B cell (primary cell): ENCODE data around the gene UNC13C. TPM values are rescaled to one million over a fixed set of nuclear protein-coding genes. Genes with fewer than 3 reads are reported as not detected.

Source experiments
- ATAC-seq: fragments of 200-7000 bp; cut with Tn5 transposase; one replicate; pipeline ENCODE4 v1.10.0; 2021; ENCODE audit warnings: low read depth, mild to moderate bottlenecking, moderate number of reproducible peaks, moderate library complexity
- CTCF ChIA-PET: fragments of 350-600 bp; sonication (Branson Sonifier 250); formaldehyde crosslinking; loops from one replicate; lab custom pipeline; 2021; ENCODE audit warnings: antibody characterized with exemption, inconsistent platforms; lab: Charles Lee
- POLR2A ChIA-PET: fragments of 350-600 bp; sonication (Branson Sonifier 250); formaldehyde crosslinking; loops from one replicate; lab custom pipeline; 2021; ENCODE audit warnings: antibody characterized with exemption; lab: Charles Lee
- DNase-seq: peaks from one replicate; pipeline ENCODE4 v3.0.0; 2013
- H2AFZ ChIP-seq: 2 replicates; pipeline ENCODE4 v1.6.1; 2012; ENCODE audit warnings: mild to moderate bottlenecking, low read depth, low read length; ENCODE audit not compliant: insufficient read depth, poor library complexity, severe bottlenecking
- H3K27ac ChIP-seq, 2 donors: 1 replicate in 1 of 2; 2 replicates in 1 of 2; pipeline ENCODE4 v1.5.1; 2012 to 2013; ENCODE audit warnings: low read length in 2 of 2, mild to moderate bottlenecking in 2 of 2, moderate library complexity in 1 of 2
- H3K27me3 ChIP-seq, 4 experiments: fragments of 200-600 bp in 1 of 4; sonication (generic) in 1 of 4; replicated peaks in 1 of 4; 1 replicate in 2 of 4; 2 replicates in 2 of 4; pipeline versions ENCODE4 v1.6.1 to v1.7.0; 2013 to 2016; ENCODE audit warnings: low read length in 3 of 4, mild to moderate bottlenecking in 2 of 4, mixed read lengths in 1 of 4, moderate library complexity in 1 of 4; ENCODE audit not compliant: insufficient read depth in 4 of 4, control insufficient read depth in 3 of 4; ENCODE audit errors: control extremely low read depth in 1 of 4
- H3K36me3 ChIP-seq, 2 experiments: replicated peaks in 1 of 2; 1 replicate in 1 of 2; 2 replicates in 1 of 2; pipeline versions ENCODE4 v1.6.1 to v1.7.1; 2013; ENCODE audit warnings: low read length in 1 of 2; ENCODE audit not compliant: insufficient read depth in 2 of 2, control insufficient read depth in 1 of 2; ENCODE audit errors: control extremely low read depth in 1 of 2, extremely low read depth in 1 of 2
- H3K4me1 ChIP-seq, 2 donors: fragments of 200-600 bp in 1 of 2; sonication (generic) in 1 of 2; 1 replicate in 1 of 2; 2 replicates in 1 of 2; pipeline versions ENCODE4 v1.5.1 to v1.6.1; 2013 to 2017; ENCODE audit warnings: low read length in 2 of 2; ENCODE audit not compliant: control insufficient read depth in 2 of 2, insufficient read depth in 2 of 2
- H3K4me2 ChIP-seq: replicated peaks from 2 replicates; pipeline ENCODE3; 2012; ENCODE audit warnings: mild to moderate bottlenecking, low read depth, low read length; ENCODE audit not compliant: poor library complexity, severe bottlenecking
- H3K4me3 ChIP-seq, 5 experiments: fragments of 200-600 bp in 1 of 5; sonication (generic) in 1 of 5; 1 replicate in 3 of 5; 2 replicates in 2 of 5; pipeline versions ENCODE4 v1.5.1 to v1.7.0; 2011 to 2016; ENCODE audit warnings: low read length in 4 of 5, mild to moderate bottlenecking in 4 of 5, low read depth in 2 of 5, control low read depth in 1 of 5, moderate library complexity in 1 of 5; ENCODE audit not compliant: insufficient read depth in 1 of 5; ENCODE audit errors: control extremely low read depth in 1 of 5, extremely low read depth in 1 of 5
- H3K79me2 ChIP-seq: fragments of 200-600 bp; sonication (generic); one replicate; pipeline ENCODE4 v1.6.0; 2016; ENCODE audit warnings: low read length; ENCODE audit not compliant: control insufficient read depth, insufficient read depth
- H3K9ac ChIP-seq: fragments of 200-600 bp; sonication (generic); 2 replicates; pipeline ENCODE4 v1.6.1; 2017; ENCODE audit warnings: mild to moderate bottlenecking, low read length, moderate library complexity
- H3K9me3 ChIP-seq, 3 donors: one replicate each; pipeline versions ENCODE4 v1.6.1 to v1.7.1; 2013; ENCODE audit warnings: low read length in 2 of 3; ENCODE audit not compliant: control insufficient read depth in 2 of 3, insufficient read depth in 1 of 3; ENCODE audit errors: control extremely low read depth in 1 of 3
- H4K20me1 ChIP-seq: 2 replicates; pipeline ENCODE4 v1.6.0; 2012; ENCODE audit warnings: mild to moderate bottlenecking, low read length; ENCODE audit not compliant: insufficient read depth, control insufficient read depth, poor library complexity, severe bottlenecking
- H3K27ac Mint-ChIP-seq: one replicate; pipeline ENCODE4 v1.8.0; 2021; ENCODE audit warnings: mixed read lengths
- H3K27me3 Mint-ChIP-seq: one replicate; pipeline ENCODE4 v1.8.0; 2021; ENCODE audit warnings: mixed read lengths
- H3K4me1 Mint-ChIP-seq: one replicate; pipeline ENCODE4 v1.8.0; 2021; ENCODE audit warnings: mixed read lengths
- H3K4me3 Mint-ChIP-seq: one replicate; pipeline ENCODE4 v1.8.0; 2021; ENCODE audit warnings: mixed read lengths
- H3K9me3 Mint-ChIP-seq: one replicate; pipeline ENCODE4 v1.8.0; 2022; ENCODE audit warnings: mixed read lengths; ENCODE audit not compliant: insufficient read depth
- EZH2 ChIP-seq: IDR thresholded peaks from 2 replicates; pipeline ENCODE4 v1.6.1; 2012; ENCODE audit warnings: borderline replicate concordance, low read depth, mild to moderate bottlenecking, moderate library complexity, low read length; ENCODE audit not compliant: insufficient read depth, poor library complexity, severe bottlenecking
- WGBS: methylation state at CpG from one replicate; pipeline ENCODE4 v1.1.5; 2013; ENCODE audit warnings: missing lambda C conversion rate; ENCODE audit not compliant: insufficient coverage; 5-methylcytosine and 5-hydroxymethylcytosine counted together
- intact Hi-C: fragments of 100-400 bp; cut with micrococcal nuclease; formaldehyde crosslinking; loops from one replicate; pipeline ENCODE4 v1.10.0; 2022
- polyA plus RNA-seq: library from polyadenylated mRNA; depleted of rRNA; stranded (reverse); fragments of >200 nt; gene quantifications from 2 replicates; pipeline ENCODE4 v1.2.3, GENCODE V29; 2012
- total RNA-seq, 2 donors: library from RNA; stranded (reverse); fragments of 120-200 nt in 1 of 2; gene quantifications; 1 replicate in 1 of 2; 2 replicates in 1 of 2; pipeline versions ENCODE4 v1.2.3 to v1.2.4, GENCODE V29; 2013 to 2022
- TF ChIP-seq, protein P1 (sequence below): fragments of 200-600 bp; IDR thresholded peaks from one replicate; pipeline ENCODE4 v1.8.0; 2022; ENCODE audit warnings: antibody characterized with exemption, mild to moderate bottlenecking

Gene UNC13C
- total and polyA plus RNA-seq, 2 donors (not counting 1 experiment from before 2014, with no cell fraction given): not detected

DNA sequence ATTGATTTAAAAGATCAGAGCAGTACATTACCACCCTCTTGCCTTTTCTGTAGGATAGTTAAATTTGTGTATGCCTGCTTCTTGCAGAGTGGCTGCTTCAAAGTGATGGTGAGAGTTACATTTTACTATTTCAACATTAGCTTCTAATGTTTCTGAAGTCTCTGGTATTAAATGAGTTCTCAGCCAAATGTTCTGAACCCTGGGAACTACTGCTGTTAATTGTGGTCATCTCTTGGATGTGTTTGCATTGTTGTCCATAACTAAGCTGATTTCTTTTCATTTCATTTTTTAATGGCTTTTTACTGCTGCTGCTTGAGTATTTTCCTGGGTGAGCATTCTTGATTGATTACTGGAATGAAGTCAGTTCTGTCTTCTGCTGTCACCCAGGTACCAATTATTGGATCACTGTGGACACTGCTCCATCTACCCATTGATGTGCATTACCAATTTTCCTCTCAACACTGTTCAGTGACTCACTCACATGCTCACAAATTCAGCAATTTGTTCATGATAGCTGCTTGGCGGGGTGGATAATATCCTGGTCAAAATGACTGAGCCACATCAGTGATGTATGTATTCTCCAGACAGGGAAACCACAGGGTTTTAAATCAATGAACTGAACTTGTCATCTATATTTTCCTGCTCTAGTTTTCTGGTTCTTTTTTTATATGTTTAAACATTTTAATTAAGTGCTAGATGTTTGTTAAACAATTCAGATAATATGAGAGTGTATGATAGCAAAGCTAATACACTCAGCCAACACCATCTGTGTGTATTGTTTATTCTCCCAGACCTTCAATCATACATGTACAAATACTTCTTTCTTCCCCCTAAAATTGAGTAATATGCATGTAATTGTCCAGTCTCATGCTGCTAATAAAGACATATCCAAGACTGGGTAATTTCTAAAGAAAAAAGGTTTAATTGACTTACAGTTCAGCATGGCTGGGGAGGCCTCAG, 630.9 kb downstream of the UNC13C start:
- ATAC-seq (no peak), DNase-seq (no peak)
- Histone ChIP-seq H3K79me2 (no peaks in the 10 kb centered on the region), H3K27me3 (no peaks in the 10 kb centered on the region), H3K4me1 (no peaks in the 10 kb centered on the region), H2AFZ (no peak overlapping the region), H3K9ac (no peak overlapping the region), H3K36me3 (no peaks in the 10 kb centered on the region), H3K4me3 (no peak overlapping the region), H3K4me2 (no peak overlapping the region), H3K9me3 (no peaks in the 10 kb centered on the region), H3K27ac (no peak overlapping the region), H4K20me1 (no peaks in the 10 kb centered on the region)
- intact Hi-C loops: no loop called here
- TF ChIP-seq EZH2: no peak
- TF ChIP-seq, protein P1, sequence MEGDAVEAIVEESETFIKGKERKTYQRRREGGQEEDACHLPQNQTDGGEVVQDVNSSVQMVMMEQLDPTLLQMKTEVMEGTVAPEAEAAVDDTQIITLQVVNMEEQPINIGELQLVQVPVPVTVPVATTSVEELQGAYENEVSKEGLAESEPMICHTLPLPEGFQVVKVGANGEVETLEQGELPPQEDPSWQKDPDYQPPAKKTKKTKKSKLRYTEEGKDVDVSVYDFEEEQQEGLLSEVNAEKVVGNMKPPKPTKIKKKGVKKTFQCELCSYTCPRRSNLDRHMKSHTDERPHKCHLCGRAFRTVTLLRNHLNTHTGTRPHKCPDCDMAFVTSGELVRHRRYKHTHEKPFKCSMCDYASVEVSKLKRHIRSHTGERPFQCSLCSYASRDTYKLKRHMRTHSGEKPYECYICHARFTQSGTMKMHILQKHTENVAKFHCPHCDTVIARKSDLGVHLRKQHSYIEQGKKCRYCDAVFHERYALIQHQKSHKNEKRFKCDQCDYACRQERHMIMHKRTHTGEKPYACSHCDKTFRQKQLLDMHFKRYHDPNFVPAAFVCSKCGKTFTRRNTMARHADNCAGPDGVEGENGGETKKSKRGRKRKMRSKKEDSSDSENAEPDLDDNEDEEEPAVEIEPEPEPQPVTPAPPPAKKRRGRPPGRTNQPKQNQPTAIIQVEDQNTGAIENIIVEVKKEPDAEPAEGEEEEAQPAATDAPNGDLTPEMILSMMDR: no peak
- no peaks in the 10 kb centered on the region for H3K4me1 Mint-ChIP-seq
- H3K9me3 Mint-ChIP-seq: no peaks in the 10 kb centered on the region
- H3K4me3 Mint-ChIP-seq: no peak overlapping the region
- 80% methylated on average over 1 of the region's 1 CpG for WGBS
- H3K27ac Mint-ChIP-seq: no peak overlapping the region
- ChIA-PET POLR2A (no interaction called here), CTCF (no interaction called here)
- no peaks in the 10 kb centered on the region for H3K27me3 Mint-ChIP-seq

DNA sequence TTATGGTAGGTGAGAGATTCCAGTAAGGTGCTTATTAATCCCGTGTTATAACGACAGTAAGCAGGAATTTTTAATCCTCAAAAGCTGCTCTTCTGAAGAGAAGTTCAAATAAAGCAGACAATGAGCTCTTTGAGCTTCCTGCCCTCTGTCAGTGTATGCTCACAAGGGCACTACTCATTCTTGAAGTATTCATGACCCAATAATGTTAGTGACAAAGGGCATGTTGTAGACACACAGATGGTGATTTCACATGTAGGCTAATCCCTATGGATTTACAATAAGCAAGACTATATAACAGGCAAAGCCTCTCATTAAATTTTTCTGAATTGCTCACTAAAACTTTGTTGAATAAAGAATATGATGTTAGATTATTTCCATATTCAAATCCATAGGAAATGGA, 639.9 kb downstream of the UNC13C start:
- intact Hi-C loops: no loop called here
- H3K4me1 ChIP-seq: no peaks in the 10 kb centered on the region
- ChIA-PET POLR2A (no interaction called here), CTCF (no interaction called here)
- no peaks in the 10 kb centered on the region for H3K9me3 ChIP-seq
- Mint-ChIP-seq H3K9me3 (no peaks in the 10 kb centered on the region), H3K4me1 (no peaks in the 10 kb centered on the region), H3K27me3 (no peaks in the 10 kb centered on the region), H3K4me3 (no peak overlapping the region), H3K27ac (no peak overlapping the region)
- no peak overlapping the region for H2AFZ ChIP-seq
- H3K79me2 ChIP-seq: no peaks in the 10 kb centered on the region
- no peaks in the 10 kb centered on the region for H3K27me3 ChIP-seq
- ATAC-seq (no peak), DNase-seq (no peak)
- no peaks in the 10 kb centered on the region for H4K20me1 ChIP-seq
- no peaks in the 10 kb centered on the region for H3K36me3 ChIP-seq
- 94% methylated on average over 2 of the region's 2 CpGs for WGBS
- H3K4me3 ChIP-seq: no peak overlapping the region
- no peak overlapping the region for H3K27ac ChIP-seq
- no peak for TF ChIP-seq EZH2
- TF ChIP-seq, protein P1: no peak
- no peak overlapping the region for H3K4me2 ChIP-seq
- H3K9ac ChIP-seq: no peak overlapping the region
